HK-2 (cell line): Measurements from ENCODE around the gene UBN2.
"Not testable (repeated sequence)": the region's sequence is repeated elsewhere in the genome, so short reads cannot be mapped to it uniquely, and the experiment has no call there.

ENCODE experiments used
- DNase-seq: peaks from one replicate; pipeline ENCODE4 v3.0.0-alpha.2; 2018; ENCODE audit not compliant: unreplicated experiment

The UBN2 gene

DNA sequence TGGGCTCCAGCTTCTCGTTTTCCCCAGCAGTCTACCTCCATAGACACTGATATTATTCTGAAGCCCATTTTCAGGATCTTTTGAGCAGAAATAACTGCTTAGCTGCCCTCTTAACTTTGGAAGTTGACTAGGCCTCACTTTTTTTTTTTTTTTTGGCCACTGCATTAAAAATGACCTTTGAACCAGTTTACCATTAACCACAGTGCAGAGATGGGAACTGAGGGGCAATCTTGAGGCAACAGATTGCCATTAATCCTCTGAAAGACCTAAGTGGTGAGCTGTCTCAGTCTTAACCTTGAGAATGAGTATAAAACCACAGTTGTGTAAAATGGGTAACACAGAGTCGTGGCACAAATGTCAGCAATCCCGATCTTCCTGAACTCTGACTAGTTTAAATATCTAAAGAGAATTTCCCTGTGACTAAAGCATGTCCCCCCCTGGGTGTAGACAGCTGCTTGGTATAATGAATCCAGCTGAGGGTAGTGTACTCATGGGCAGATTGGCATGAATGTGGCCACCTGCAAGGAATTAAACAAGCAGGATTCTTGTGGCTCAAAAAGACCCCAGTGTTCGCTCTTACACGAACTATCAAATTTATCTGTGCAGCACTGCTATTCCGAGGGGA, 64.0 kb downstream of the UBN2 start:
- no peak for DNase-seq

DNA sequence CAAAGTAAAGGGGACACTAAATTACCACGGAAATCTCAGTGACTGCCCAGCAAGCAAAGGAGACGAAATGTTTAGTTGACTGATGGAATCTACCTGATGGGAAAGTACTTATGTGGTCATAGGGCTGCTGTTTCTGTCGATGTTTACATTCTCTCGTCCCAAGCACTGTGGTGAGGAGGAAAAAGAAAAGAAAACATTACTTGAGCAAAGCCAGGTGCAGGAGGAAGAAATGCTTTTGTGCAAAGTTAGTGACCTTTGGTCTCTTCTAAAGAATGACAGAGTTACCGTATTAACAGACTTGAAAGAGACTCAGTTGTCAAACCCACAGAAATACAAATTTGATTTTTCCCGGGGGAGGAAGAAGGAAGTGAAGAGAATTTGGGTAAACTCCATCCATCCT, 66.8 kb downstream of the UBN2 start:
- no peak for DNase-seq

DNA sequence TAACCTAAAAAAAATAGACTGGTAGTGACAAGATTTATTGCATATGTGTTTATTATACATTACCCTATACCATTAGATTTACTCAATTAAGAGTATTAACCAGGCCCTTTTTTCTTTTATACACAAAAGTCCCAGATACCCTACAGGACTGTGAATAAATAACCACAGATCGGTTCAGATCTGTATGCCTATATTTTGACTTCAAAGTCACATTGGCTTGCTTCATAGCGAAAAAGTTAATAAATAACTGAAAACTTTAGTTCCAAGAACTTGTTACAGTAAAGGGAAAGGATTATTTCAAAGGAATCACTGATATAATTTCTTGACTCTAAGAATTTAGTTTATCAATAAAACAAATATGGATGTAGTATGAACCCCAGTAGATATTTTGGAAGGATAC, 68.3 kb downstream of the UBN2 start:
- DNase-seq: no peak

DNA sequence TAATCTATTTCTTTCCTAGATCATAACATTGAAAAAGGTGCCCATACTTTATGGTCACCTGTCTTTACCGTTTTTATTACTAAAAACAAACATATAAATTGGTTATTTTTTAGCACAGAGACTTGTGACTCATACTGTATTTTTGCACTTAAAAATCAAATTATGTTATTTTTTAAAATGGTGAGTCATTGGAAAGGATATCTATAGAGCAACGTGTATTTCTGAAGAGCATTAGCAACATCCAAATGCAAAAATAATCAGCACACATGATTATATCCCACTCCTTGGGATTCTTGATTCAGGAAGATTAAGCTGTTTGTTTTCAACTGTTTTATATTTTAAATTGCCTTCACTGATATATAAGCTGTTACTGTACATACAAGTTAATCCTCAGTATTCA, 69.4 kb downstream of the UBN2 start:
- no peak for DNase-seq

DNA sequence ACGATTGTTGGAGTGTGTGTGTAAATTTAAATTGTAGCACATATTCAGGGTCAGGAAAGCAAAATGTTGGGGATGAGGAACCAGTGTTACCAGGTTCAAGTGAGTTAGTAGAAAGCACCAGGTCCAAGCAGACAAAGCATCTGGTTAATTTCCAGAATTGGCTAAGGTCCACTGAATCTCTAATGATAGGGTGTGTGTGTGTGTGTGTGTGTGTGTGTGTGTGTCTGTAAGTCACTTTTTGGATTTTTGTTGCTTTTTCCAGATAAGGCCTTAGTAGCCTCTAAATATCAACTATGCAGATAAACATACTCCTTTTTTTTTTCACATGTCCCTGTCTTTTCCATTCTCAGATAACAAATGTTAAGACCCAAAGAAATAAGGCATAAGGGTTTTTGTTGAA, 73.5 kb downstream of the UBN2 start:
- DNase-seq: no peak

DNA sequence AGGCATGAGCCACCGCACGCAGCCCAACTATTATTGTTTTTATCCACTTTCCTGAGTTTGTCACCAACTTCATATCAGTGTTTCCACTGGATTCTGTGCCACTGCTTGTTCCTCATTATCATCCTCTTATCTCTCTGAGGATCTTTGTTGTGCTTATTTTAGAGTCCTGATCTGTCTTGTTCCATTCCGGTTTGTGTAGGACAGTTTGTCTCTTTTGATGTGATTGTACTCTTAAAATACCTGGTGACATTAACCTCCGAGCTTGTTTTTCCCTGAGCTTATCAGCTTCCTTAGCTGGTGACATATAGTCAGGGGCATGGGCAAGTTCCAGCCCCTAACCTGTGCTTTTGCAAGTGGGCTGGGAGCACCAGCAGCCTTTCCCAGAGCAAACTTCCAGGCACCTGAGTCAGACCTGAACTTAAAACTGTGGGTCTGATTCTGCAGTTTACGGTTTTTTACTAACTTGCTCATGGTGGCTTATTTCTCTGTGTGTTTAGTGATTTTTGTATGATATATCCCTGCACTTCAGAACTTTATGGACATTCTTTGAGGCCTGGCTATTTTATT, 87.0 kb downstream of the UBN2 start:
- no peak for DNase-seq

DNA sequence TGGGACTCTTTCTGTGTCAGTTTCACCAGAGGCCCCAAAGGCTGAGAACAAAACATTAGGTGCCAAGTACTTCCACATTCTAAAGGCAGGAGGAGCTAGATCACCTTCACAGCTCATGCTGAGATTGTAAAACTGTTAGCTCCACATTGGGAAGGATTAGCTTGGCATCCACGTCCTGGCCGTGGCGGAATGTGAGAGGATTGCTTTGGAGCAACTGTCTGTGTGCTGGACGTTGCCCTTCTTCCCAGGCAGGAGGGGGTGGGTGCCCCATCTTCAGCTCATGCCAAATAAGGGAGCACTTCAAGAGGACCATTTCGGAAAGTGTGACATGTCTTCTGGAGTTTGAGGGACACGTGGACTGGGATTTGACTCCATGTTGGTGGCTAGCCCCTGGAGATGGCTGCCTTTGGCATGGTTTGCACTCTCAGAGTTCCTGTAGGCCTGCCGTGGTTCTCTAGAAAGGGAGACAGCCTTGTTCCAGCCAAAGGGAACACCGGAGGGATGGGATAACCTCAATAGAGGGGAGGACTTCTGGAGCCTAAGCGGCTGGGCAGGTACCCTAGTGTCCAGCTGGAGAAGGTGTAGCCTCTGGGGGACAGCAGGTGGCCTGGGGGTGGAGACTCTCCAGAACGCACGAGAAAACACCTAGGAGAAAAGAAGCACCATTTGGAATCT, 90.2 kb downstream of the UBN2 start:
- DNase-seq: no peak

DNA sequence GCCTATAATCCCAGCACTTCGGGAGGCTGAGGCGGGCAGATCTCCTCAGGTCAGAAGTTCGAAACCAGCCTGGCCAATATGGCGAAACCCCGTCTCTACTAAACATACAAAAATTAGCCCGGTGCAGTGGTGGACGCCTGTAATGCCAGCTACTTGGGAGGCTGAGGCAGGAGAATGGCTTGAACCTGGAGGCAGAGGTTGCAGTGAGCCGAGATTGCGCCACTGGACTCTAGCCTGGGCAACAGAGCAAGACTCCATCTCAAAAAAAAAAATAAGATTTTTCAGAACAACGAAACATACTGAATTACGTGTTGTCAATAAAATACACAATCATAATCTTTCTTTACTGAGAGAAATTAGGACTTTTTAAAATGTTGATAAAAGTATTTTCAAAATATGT, 93.7 kb downstream of the UBN2 start:
- not testable (repeated sequence) for DNase-seq

DNA sequence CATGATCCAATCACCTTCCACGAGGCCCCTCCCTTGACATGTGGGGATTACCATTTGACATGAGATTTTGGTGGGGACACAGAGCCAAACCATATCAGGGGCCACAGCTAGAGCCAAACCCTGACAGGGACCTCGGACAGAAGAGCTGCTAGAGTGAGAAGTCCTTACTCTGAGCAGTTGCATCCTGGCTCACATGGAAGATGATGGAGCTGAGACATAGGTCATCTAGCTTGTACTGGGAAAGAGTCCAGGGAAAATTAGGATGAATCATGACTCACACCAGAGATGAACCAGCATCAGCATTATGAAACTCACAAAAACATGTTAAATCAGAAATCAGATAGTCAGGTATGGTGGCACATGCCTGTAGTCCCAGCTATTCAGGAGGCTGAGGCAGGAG, 97.3 kb downstream of the UBN2 start:
- no peak for DNase-seq

DNA sequence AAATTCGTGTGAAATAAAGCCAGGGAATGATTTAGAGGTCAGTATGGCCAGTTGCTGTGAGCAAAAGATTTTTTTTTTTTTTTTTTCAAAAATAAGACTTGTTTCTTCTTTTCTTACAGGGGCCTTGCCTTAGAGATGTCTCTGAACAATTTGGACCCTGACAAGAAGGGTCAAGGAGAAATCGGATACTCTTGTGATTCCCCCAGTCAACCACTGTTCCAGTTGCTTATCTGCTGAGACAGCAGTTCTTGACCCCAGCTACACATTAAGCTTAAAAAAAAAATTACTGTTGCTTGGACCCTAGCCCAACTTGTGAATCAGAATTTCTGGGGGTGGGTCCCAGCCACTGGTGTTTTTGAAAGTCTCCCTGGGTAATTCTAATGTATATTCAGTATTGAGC, 98.1 kb downstream of the UBN2 start:
- DNase-seq: no peak

DNA sequence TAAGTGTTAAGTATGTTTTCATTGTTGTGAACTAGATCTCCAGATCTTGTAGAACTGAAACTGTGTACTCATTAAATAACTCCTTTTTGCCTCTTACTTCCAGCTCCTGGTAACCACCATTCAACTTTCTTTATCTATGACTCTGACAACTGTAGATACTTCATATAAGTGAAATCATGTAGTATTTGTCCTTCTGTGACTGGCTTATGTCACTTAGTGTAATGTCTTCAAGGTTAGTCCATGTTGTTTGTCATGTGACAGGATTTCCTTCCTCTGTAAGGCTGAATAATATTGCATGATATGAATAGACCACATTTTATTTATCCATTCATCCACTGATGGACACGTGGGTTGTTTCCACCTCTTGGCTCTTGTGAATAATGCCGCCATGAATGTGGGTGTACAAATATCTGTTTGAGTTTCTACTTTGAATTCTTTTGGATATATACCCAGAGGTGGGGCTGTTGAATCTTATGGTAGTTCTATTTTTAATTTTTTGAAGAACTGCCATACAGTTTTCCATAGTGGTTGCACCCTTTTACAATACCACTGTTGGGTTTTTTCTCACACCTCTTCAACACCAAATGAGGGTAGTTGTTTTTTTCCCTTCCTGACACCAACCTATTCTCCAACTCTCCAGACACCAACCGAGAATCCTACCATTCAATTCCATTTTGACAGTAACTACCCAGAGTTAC, 99.4 kb downstream of the UBN2 start:
- DNase-seq: no peak

DNA sequence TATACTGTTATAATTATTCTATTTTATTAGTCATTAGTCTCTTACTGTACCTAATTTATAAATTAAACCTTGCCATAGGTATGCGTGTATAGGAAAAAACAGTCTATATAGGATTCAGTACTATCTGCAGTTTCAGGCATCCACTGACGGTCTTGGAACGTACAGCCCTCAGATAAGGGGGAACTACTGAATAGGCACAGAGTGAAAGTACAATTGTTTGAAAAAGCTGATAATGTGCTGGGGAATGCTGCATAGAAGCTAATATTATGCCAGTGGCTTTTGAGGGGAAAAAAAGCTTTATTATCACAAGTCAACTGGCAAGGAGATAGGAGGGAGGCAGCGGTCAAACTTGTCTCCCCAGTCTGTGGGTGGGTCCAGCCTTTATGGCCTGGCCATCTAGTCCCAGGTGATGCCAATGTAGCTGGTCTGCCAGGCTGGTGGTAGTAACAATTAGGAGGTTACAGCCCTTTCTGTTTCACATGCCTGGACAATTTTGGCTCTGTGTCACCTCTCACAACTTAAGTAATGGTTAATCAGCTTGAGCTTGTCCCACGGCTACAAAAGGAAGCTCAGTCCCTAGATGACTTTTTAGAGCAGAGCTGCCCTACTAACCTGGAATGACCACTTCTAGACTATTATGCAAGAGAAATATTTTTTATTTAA, 101.8 kb downstream of the UBN2 start:
- DNase-seq: no peak

DNA sequence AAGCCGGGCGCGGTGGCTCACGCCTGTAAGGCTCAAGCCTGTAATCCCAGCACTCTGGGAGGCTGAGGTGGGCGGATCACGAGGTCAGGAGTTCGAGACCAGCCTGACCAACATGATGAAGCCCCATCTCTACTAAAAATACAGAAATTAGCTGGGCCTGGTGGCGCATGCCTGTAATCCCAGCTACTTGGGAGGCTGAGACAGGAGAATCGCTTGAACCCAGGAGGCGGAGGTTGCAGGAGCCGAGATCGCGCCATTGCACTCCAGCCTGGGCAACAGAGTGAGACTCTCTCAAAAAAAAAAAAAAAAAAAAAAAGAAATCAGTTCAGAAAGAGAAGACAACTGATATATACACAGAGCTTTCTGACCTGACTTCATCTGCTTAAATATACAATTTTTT, 102.4 kb downstream of the UBN2 start:
- not testable (repeated sequence) for DNase-seq

DNA sequence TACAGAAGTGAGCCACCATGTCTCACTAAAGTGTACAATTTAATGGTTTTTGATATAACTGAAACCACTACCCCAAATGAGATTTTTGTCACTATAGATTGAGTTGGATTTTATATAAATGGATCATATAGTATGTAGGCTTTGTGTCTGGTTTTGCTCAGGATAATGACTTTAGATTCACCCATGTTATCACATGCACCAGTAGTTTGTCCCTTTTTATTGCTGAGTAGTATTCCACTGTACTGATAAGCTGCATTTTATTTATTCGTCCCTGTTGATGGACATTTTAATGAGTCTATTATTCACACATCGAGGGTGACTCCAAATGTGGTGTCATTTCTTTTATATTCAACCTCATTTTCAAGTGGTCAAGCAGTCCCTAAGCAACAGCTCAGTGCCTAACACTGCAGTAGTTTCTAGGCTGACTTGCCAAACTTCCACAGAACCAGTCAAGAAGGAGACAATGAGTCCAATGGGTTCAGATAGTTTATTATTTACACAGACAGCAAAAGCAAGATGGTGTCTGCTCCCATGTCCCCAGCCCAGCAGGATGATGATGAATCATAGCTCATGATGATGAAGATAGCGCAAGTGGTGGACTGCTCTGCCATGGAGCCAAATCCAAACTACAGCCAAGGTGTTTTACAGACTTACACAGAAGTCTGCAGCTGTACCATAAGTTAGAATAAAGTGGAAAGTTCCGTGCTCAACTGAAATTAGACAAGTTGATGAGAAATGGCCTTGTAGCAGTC, 103.5 kb downstream of the UBN2 start:
- no peak for DNase-seq

DNA sequence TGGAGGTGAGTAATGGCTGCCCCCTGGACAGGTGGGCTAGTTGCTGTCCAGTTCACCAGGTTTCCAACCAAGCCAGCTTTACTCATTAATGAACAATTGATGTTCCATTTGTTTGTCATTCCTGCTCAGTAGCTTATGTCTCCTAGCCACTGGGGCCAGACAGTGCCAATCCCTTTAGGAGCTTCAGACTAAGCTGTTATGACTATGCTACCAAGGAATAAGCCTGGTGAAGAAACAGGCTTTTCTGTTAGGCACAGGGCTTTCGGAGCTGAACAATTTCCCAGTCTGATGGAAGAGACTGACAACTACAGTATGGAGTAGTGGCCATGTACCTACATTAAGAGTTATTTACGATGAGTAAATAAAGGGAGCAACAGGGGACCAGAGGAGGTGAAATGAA, 108.0 kb downstream of the UBN2 start:
- no peak for DNase-seq

DNA sequence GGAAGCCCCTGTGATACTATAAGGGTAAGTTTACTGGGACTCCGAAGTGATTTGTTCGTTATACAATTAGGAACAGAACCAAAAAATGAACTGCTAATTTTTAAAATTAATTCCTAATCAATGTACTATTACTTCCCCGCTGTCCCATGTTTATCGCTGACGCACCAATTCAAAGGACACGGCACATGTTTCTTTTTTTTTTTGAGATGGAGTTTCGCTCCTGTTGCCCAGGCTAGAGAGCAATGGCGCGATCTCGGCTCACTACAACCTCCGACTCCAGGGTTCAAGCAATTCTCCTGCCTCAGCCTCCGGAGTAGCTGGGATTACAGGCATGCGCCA, 108.6 kb downstream of the UBN2 start:
- DNase-seq: no peak

DNA sequence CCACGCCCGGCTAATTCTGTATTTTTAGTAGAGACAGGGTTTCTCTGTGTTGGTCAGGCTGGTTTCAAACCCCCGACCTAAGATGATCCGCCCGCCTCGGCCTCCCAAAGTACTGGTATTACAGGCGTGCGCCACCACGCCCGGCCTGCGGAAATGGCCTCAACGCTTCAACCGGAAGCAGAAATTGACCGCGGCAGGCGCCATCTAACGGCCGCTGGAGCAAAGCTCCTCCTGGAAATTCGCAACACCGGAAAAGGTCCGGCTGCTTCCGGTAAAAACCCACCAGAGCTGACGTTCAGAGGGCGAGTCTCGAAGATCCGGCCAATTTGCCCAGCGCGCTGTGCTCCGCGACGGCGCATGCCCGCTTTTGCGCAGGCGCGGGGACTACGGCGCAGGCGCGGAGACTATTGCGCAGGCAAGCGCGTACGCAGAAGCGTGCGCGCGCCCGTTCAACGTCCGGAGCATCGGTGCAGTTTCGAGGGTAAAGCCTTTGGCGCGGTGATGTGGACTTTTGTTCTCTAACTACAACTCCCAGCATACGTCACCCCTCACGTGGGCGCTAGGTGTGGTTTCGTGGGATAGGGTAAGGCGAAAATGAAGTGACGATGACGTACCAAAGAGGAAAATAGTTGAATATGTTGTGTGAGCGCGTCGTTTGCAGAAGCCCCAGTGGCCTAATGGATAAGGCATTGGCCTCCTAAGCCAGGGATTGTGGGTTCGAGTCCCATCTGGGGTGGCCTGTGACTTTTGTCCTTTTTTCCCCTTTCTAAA, 109.2 kb downstream of the UBN2 start:
- DNase-seq: peak; percentile 98

DNA sequence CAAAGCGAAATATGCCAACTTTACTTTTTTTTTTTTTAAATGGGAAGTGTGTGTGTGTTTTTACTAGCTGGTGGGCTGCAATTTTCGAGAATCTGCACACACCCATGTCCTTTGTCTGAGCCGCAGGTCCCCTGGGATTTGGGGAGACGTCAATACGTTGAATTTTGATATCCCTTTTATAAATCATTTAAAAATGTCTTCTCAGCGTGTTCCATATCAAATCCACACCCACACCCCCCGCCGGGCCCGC, 109.7 kb downstream of the UBN2 start:
- DNase-seq: no peak

DNA sequence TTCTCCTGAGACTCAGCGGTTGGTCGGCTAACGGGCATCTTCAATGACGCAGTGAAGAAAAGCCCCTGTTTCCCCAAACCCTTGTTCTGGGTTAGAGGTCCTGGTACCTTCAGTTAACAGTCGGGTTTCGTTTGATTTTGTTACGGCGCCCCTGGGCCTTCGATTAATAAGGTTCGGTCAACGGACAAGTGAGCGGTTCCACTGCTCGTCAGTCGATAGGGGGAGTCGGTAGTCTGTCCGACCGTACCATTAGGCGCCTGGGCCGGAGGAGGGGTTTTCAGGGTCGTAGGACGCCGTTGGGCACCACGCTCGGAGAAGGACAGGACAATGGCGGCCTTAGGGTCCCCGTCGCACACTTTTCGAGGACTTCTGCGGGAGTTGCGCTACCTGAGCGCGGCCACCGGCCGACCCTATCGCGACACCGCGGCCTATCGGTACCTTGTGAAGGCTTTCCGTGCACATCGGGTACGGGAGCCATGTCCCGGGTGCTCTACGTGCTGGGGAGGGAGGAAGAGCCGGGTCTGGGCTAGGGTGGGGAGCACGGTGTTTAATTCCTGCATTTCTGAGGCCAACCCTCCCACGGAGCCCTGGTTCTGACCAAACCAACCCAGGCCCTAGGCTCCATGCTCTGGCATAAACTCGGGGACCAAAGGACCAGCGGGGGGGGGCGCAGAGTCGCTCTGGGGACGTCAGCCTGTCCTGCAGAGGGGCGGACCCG, 110.2 kb downstream of the UBN2 start, which contains the start of gene FMC1:
Gene FMC1 (plus strand): TSS at position 280 of the 718 bp plus-strand sequence. CDS start 48 bp downstream, at position 328.
- DNase-seq: peak; percentile 91

DNA sequence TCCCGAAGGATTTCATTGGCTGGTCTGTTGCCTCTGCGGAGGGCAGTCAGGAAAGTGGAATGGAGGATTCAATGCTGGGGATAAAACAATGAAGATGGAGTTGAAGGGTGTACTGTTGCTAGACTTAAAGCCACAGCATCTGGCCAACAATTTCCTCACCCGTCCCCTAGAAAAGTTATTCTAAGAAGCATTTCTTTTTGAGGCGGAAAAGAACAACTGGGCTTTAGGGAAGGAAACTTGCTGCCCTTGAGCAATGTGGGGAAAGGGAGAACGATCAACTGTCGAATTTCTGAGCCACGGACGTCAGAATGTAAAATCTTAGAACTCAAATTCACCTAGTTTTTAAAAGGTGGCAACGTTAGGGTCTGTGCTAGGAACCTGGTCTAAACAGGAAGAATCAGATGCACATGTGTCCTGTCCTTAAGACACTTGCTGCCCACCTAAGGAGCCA, 110.8 kb downstream of the UBN2 start:
- DNase-seq: no peak
